Duodenal mucosa (tissue), 2 donors: ENCODE results near the gene POLN.
A peak's percentile ranks its signal among the peaks of the same experiment; 100 is the strongest.
"Not testable (repeated sequence)": the region's sequence is repeated elsewhere in the genome, so short reads cannot be mapped to it uniquely, and the experiment has no call there.

Experiments
- H3K27ac ChIP-seq: one replicate; pipeline ENCODE4 v1.7.0; 2013; ENCODE audit warnings: low read depth, low read length
- H3K27me3 ChIP-seq, 2 donors: one replicate each; pipeline ENCODE4 v1.7.0; 2013; ENCODE audit warnings: low read length in 2 of 2, control low read depth in 1 of 2; ENCODE audit not compliant: insufficient read depth in 2 of 2, control insufficient read depth in 1 of 2
- H3K36me3 ChIP-seq, 2 donors: one replicate each; pipeline ENCODE4 v1.7.0; 2013; ENCODE audit warnings: low read length in 2 of 2, control low read depth in 1 of 2; ENCODE audit not compliant: insufficient read depth in 2 of 2, control insufficient read depth in 1 of 2
- H3K4me1 ChIP-seq, 2 donors: one replicate each; pipeline ENCODE4 v1.7.0; 2013; ENCODE audit warnings: low read length in 2 of 2, control low read depth in 1 of 2; ENCODE audit not compliant: insufficient read depth in 2 of 2, control insufficient read depth in 1 of 2
- H3K4me3 ChIP-seq, 2 donors: one replicate each; pipeline ENCODE4 v1.7.0; 2013; ENCODE audit warnings: low read length in 2 of 2, low read depth in 1 of 2
- H3K9ac ChIP-seq, 2 donors: one replicate each; pipeline ENCODE4 v1.7.0; 2013; ENCODE audit warnings: low read length in 2 of 2, low read depth in 1 of 2
- H3K9me3 ChIP-seq, 2 donors: one replicate each; pipeline ENCODE4 v1.7.0; 2013; ENCODE audit warnings: low read length in 2 of 2, control low read depth in 1 of 2; ENCODE audit not compliant: control insufficient read depth in 1 of 2

Gene POLN

GRCh38 chr4:2284934-2285612 lies 43.2 kb upstream of the POLN start:
- Histone ChIP-seq H3K36me3 (peaks cover 0 to 4% of the 10 kb centered on the region in 2 donors), H3K9ac (no peak overlapping the region), H3K4me3 (no peak overlapping the region), H3K4me1 (peaks cover 0 to 4% of the 10 kb centered on the region in 2 donors), H3K27ac (no peak overlapping the region), H3K9me3 (no peaks in the 10 kb centered on the region), H3K27me3 (no peaks in the 10 kb centered on the region)

- Histone ChIP-seq H3K4me3 (no peak overlapping the region), H3K27me3 (no peaks in the 10 kb centered on the region), H3K9me3 (no peaks in the 10 kb centered on the region), H3K36me3 (peaks cover 0 to 4% of the 10 kb centered on the region in 2 donors), H3K4me1 (no peaks in the 10 kb centered on the region), H3K27ac (no peak overlapping the region), H3K9ac (no peak overlapping the region)
These were observed 42.4 kb upstream of the POLN start for GRCh38 chr4:2284161-2284933.

GRCh38 chr4:2283199-2283711 lies 41.3 kb upstream of the POLN start:
- Histone ChIP-seq H3K9ac (no peak overlapping the region), H3K27ac (no peak overlapping the region), H3K27me3 (no peaks in the 10 kb centered on the region), H3K4me1 (no peaks in the 10 kb centered on the region), H3K4me3 (no peak overlapping the region), H3K36me3 (peaks cover 0 to 4% of the 10 kb centered on the region in 2 donors), H3K9me3 (no peaks in the 10 kb centered on the region)

GRCh38 chr4:2281575-2282343 lies 39.8 kb upstream of the POLN start:
- no peak overlapping the region for H3K27ac ChIP-seq
- H3K36me3 ChIP-seq, result no peaks in the 10 kb centered on the region
- H3K9me3 ChIP-seq, result no peaks in the 10 kb centered on the region
- no peaks in the 10 kb centered on the region for H3K4me1 ChIP-seq
- no peaks in the 10 kb centered on the region for H3K27me3 ChIP-seq
- no peak overlapping the region for H3K9ac ChIP-seq
- peak overlapping the region in 1 of 2 donors; percentile 7 for H3K4me3 ChIP-seq

- Histone ChIP-seq H3K36me3 (no peaks in the 10 kb centered on the region), H3K4me3 (no peak overlapping the region), H3K27me3 (no peaks in the 10 kb centered on the region), H3K9ac (no peak overlapping the region), H3K9me3 (no peaks in the 10 kb centered on the region), H3K4me1 (no peaks in the 10 kb centered on the region), H3K27ac (no peak overlapping the region)
These were observed 38.8 kb upstream of the POLN start for GRCh38 chr4:2280531-2281300.

- Histone ChIP-seq H3K27me3 (no peaks in the 10 kb centered on the region), H3K36me3 (no peaks in the 10 kb centered on the region), H3K9me3 (no peaks in the 10 kb centered on the region), H3K4me1 (no peaks in the 10 kb centered on the region), H3K27ac (no peak overlapping the region), H3K9ac (no peak overlapping the region), H3K4me3 (no peak overlapping the region)
These were observed 36.0 kb upstream of the POLN start for GRCh38 chr4:2277956-2278355.

- H3K9ac ChIP-seq, result no peak overlapping the region
- no peaks in the 10 kb centered on the region for H3K27me3 ChIP-seq
- no peak overlapping the region for H3K4me3 ChIP-seq
- H3K4me1 ChIP-seq, result no peaks in the 10 kb centered on the region
- no peak overlapping the region for H3K27ac ChIP-seq
- H3K36me3 ChIP-seq, result no peaks in the 10 kb centered on the region
- H3K9me3 ChIP-seq, result no peaks in the 10 kb centered on the region
These were observed 34.8 kb upstream of the POLN start for GRCh38 chr4:2276581-2277325.

- no peaks in the 10 kb centered on the region for H3K27me3 ChIP-seq
- no peak overlapping the region for H3K27ac ChIP-seq
- H3K9me3 ChIP-seq, result no peaks in the 10 kb centered on the region
- no peaks in the 10 kb centered on the region for H3K36me3 ChIP-seq
- no peaks in the 10 kb centered on the region for H3K4me1 ChIP-seq
- H3K4me3 ChIP-seq, result no peak overlapping the region
- H3K9ac ChIP-seq, result no peak overlapping the region
These were observed 33.8 kb upstream of the POLN start for GRCh38 chr4:2275546-2276251.

- H3K27ac ChIP-seq, H3K27me3 ChIP-seq, H3K4me3 ChIP-seq, H3K9me3 ChIP-seq, H3K9ac ChIP-seq, H3K4me1 ChIP-seq, H3K36me3 ChIP-seq: not testable (repeated sequence)
These were observed 33.1 kb upstream of the POLN start for GRCh38 chr4:2275044-2275397.
